GM23338 (cell line): Measurements from ENCODE around the gene MLH1.

Experiments used
- CREB1 ChIP-seq: fragments of 250-450 bp; sonication (Bioruptor Pico); IDR thresholded peaks from 2 replicates; pipeline ENCODE4 v1.5.0; 2020; ENCODE audit warnings: low read depth, mild to moderate bottlenecking, moderate library complexity
- EZH2 ChIP-seq: fragments of 200-600 bp; sonication (generic); IDR thresholded peaks from one replicate; pipeline ENCODE4 v1.8.0; 2017; ENCODE audit warnings: antibody characterized with exemption, mild to moderate bottlenecking, low read depth; ENCODE audit not compliant: unreplicated experiment
- JUNB ChIP-seq: IDR thresholded peaks from one replicate; pipeline ENCODE4 v1.6.1; 2016; ENCODE audit warnings: antibody characterized with exemption; ENCODE audit not compliant: unreplicated experiment
- POLR2AphosphoS5 ChIP-seq: IDR thresholded peaks from 2 replicates; pipeline ENCODE4 v1.6.1; 2016; ENCODE audit warnings: antibody characterized with exemption, low read depth
- TF ChIP-seq, protein P1 (sequence below), 2 experiments: fragments of 200-600 bp in 1 of 2; sonication (generic) in 1 of 2; conservative IDR thresholded peaks; 2 replicates each; pipeline versions ENCODE4 v1.5.1 to v1.6.1; 2016 to 2017; ENCODE audit warnings: antibody characterized with exemption in 2 of 2, low read depth in 2 of 2, mild to moderate bottlenecking in 2 of 2, moderate library complexity in 1 of 2
- TF ChIP-seq, protein P2 (sequence below): IDR thresholded peaks from one replicate; pipeline ENCODE4 v1.6.1; 2018; ENCODE audit warnings: antibody characterized with exemption; ENCODE audit not compliant: unreplicated experiment

DNA sequence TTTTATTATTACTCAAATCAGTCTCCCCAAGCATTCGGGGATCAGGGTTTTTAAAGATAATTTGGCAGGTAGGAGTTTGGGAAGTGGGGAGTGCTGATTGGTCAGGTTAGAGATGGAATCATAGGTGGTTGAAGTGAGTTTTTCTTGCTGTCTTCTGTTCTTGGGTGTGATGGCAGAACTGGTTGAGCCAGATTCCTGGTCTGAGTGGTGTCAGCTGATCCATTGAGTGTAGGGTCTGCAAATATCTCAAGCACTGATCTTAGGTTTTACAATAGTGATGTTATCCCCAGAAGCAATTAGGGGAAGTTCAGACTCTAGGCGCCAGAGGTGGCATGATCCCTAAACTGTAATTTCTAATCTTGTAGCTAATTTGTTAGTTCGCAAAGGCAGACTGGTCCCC, 27.9 kb upstream of the MLH1 start:
- no peak for TF ChIP-seq EZH2
- TF ChIP-seq, protein P1, sequence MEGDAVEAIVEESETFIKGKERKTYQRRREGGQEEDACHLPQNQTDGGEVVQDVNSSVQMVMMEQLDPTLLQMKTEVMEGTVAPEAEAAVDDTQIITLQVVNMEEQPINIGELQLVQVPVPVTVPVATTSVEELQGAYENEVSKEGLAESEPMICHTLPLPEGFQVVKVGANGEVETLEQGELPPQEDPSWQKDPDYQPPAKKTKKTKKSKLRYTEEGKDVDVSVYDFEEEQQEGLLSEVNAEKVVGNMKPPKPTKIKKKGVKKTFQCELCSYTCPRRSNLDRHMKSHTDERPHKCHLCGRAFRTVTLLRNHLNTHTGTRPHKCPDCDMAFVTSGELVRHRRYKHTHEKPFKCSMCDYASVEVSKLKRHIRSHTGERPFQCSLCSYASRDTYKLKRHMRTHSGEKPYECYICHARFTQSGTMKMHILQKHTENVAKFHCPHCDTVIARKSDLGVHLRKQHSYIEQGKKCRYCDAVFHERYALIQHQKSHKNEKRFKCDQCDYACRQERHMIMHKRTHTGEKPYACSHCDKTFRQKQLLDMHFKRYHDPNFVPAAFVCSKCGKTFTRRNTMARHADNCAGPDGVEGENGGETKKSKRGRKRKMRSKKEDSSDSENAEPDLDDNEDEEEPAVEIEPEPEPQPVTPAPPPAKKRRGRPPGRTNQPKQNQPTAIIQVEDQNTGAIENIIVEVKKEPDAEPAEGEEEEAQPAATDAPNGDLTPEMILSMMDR (conservative IDR thresholded peaks at IDR 0.05; ENCODE audit: low read depth in 2 of 2): no peak
- no peak for TF ChIP-seq POLR2AphosphoS5
- no peak for TF ChIP-seq JUNB
- TF ChIP-seq CREB1 (CRISPR knock-in tag): no peak
- TF ChIP-seq, protein P2, sequence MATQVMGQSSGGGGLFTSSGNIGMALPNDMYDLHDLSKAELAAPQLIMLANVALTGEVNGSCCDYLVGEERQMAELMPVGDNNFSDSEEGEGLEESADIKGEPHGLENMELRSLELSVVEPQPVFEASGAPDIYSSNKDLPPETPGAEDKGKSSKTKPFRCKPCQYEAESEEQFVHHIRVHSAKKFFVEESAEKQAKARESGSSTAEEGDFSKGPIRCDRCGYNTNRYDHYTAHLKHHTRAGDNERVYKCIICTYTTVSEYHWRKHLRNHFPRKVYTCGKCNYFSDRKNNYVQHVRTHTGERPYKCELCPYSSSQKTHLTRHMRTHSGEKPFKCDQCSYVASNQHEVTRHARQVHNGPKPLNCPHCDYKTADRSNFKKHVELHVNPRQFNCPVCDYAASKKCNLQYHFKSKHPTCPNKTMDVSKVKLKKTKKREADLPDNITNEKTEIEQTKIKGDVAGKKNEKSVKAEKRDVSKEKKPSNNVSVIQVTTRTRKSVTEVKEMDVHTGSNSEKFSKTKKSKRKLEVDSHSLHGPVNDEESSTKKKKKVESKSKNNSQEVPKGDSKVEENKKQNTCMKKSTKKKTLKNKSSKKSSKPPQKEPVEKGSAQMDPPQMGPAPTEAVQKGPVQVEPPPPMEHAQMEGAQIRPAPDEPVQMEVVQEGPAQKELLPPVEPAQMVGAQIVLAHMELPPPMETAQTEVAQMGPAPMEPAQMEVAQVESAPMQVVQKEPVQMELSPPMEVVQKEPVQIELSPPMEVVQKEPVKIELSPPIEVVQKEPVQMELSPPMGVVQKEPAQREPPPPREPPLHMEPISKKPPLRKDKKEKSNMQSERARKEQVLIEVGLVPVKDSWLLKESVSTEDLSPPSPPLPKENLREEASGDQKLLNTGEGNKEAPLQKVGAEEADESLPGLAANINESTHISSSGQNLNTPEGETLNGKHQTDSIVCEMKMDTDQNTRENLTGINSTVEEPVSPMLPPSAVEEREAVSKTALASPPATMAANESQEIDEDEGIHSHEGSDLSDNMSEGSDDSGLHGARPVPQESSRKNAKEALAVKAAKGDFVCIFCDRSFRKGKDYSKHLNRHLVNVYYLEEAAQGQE: no peak
